ENCODE measurements around the gene ERN1. TPM values are rescaled to one million over a fixed set of nuclear protein-coding genes. Genes with fewer than 3 reads are reported as not detected.

Gene ERN1
- total RNA-seq, 1 experiment from 2014 or later = 6.5 TPM

- ChIA-PET POLR2A (no interaction called here), CTCF (interaction anchor here (1.6 kb wide), 1 partner anchor 67 kb away, joined by 3 read pairs; no protein-coding TSS in a partner anchor)
- Mint-ChIP-seq H3K27ac (no peak overlapping the region), H3K9me3 (no peaks in the 10 kb centered on the region), H3K36me3 (peaks cover 23% of the 10 kb centered on the region), H3K27me3 (ENCODE audit: low read depth) (no peaks in the 10 kb centered on the region), H3K4me1 (peaks cover 29% of the 10 kb centered on the region), H3K4me3 (no peak overlapping the region)
- TF ChIP-seq FOXK1 (CRISPR knock-in tag; IDR thresholded peaks at IDR 0.05) (no peak), JUN (CRISPR knock-in tag; IDR thresholded peaks at IDR 0.05) (no peak), KAT7 (CRISPR knock-in tag; IDR thresholded peaks at IDR 0.05; ENCODE audit: borderline replicate concordance) (no peak), FOXP1 (CRISPR knock-in tag; IDR thresholded peaks at IDR 0.05; ENCODE audit: borderline replicate concordance) (no peak), GABPB1 (CRISPR knock-in tag; IDR thresholded peaks at IDR 0.05) (no peak), FOXP4 (CRISPR knock-in tag; IDR thresholded peaks at IDR 0.05) (no peak), USF2 (CRISPR knock-in tag; IDR thresholded peaks at IDR 0.05) (no peak), CTCF (IDR thresholded peaks at IDR 0.05) (no peak), ZNF423 (CRISPR knock-in tag; IDR thresholded peaks at IDR 0.05) (no peak)
- TF ChIP-seq, protein P1, sequence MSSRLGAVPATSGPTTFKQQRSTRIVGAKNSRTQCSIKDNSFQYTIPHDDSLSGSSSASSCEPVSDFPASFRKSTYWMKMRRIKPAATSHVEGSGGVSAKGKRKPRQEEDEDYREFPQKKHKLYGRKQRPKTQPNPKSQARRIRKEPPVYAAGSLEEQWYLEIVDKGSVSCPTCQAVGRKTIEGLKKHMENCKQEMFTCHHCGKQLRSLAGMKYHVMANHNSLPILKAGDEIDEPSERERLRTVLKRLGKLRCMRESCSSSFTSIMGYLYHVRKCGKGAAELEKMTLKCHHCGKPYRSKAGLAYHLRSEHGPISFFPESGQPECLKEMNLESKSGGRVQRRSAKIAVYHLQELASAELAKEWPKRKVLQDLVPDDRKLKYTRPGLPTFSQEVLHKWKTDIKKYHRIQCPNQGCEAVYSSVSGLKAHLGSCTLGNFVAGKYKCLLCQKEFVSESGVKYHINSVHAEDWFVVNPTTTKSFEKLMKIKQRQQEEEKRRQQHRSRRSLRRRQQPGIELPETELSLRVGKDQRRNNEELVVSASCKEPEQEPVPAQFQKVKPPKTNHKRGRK (CRISPR knock-in tag; IDR thresholded peaks at IDR 0.05; ENCODE audit: borderline replicate concordance) = no peak
- TF ChIP-seq, protein P2, sequence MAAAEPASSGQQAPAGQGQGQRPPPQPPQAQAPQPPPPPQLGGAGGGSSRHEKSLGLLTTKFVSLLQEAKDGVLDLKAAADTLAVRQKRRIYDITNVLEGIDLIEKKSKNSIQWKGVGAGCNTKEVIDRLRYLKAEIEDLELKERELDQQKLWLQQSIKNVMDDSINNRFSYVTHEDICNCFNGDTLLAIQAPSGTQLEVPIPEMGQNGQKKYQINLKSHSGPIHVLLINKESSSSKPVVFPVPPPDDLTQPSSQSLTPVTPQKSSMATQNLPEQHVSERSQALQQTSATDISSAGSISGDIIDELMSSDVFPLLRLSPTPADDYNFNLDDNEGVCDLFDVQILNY (CRISPR knock-in tag; IDR thresholded peaks at IDR 0.05) = no peak
- TF ChIP-seq, protein P3, sequence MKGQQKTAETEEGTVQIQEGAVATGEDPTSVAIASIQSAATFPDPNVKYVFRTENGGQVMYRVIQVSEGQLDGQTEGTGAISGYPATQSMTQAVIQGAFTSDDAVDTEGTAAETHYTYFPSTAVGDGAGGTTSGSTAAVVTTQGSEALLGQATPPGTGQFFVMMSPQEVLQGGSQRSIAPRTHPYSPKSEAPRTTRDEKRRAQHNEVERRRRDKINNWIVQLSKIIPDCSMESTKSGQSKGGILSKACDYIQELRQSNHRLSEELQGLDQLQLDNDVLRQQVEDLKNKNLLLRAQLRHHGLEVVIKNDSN (CRISPR knock-in tag; IDR thresholded peaks at IDR 0.05) = no peak
- TF ChIP-seq, protein P4, sequence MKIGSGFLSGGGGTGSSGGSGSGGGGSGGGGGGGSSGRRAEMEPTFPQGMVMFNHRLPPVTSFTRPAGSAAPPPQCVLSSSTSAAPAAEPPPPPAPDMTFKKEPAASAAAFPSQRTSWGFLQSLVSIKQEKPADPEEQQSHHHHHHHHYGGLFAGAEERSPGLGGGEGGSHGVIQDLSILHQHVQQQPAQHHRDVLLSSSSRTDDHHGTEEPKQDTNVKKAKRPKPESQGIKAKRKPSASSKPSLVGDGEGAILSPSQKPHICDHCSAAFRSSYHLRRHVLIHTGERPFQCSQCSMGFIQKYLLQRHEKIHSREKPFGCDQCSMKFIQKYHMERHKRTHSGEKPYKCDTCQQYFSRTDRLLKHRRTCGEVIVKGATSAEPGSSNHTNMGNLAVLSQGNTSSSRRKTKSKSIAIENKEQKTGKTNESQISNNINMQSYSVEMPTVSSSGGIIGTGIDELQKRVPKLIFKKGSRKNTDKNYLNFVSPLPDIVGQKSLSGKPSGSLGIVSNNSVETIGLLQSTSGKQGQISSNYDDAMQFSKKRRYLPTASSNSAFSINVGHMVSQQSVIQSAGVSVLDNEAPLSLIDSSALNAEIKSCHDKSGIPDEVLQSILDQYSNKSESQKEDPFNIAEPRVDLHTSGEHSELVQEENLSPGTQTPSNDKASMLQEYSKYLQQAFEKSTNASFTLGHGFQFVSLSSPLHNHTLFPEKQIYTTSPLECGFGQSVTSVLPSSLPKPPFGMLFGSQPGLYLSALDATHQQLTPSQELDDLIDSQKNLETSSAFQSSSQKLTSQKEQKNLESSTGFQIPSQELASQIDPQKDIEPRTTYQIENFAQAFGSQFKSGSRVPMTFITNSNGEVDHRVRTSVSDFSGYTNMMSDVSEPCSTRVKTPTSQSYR (CRISPR knock-in tag; IDR thresholded peaks at IDR 0.05) = no peak
- TF ChIP-seq, protein P5, sequence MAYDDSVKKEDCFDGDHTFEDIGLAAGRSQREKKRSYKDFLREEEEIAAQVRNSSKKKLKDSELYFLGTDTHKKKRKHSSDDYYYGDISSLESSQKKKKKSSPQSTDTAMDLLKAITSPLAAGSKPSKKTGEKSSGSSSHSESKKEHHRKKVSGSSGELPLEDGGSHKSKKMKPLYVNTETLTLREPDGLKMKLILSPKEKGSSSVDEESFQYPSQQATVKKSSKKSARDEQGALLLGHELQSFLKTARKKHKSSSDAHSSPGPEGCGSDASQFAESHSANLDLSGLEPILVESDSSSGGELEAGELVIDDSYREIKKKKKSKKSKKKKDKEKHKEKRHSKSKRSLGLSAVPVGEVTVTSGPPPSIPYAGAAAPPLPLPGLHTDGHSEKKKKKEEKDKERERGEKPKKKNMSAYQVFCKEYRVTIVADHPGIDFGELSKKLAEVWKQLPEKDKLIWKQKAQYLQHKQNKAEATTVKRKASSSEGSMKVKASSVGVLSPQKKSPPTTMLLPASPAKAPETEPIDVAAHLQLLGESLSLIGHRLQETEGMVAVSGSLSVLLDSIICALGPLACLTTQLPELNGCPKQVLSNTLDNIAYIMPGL (CRISPR knock-in tag; IDR thresholded peaks at IDR 0.05) = no peak
- no peak for ATAC-seq
- DNase-seq (ENCODE audit: low spot score) = no peak
Measured at GRCh38 chr17:64151016-64151368, 21.0 kb upstream of the ERN1 start.

All from WTC11 (cell line).